ENCODE measurements around the gene RTN4R. TPM values are rescaled to one million over a fixed set of nuclear protein-coding genes. Genes with fewer than 3 reads are reported as not detected.

Gene RTN4R
- total and polyA plus RNA-seq, 2 of the 4 experiments (the other 2 are of a cell fraction) = 0.18 to 0.94 TPM

DNA sequence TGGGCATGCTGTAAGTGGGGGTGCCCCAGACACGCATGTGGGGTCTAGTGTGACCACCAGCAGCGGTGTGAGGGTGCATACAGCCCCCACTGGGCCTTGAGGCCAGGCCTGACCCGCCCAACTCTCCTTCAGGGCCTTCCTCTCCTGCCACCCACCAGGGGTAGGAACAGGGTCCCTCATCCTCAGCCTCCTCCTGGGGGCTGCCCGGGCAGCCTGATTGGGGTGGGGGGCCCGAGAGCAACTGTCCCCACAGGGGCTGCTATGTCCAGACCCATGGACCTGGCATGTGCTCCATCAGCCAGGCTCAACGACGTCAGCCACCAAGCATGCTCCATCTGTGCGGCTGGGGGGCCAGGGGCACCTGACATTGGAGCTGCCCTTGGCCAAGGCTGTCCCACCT lies 27.2 kb downstream of the RTN4R start:
- Histone ChIP-seq H3K56ac (ENCODE audit: extremely low read depth, insufficient read depth, low read length) (no peak overlapping the region), H4K5ac (ENCODE audit: low read depth, low read length) (no peak overlapping the region), H3K36me3 (ENCODE audit: control insufficient read depth, insufficient read depth, low read length) (no peaks in the 10 kb centered on the region), H4K20me1 (ENCODE audit: insufficient read depth, low read length) (no peaks in the 10 kb centered on the region), H2AK9ac (replicated peaks; ENCODE audit: low read depth, low read length, poor library complexity) (peak overlapping the region; percentile 28), H2BK15ac (ENCODE audit: low read depth, low read length) (no peak overlapping the region), H3K4me2 (ENCODE audit: low read depth, low read length) (no peak overlapping the region), H2BK120ac (ENCODE audit: low read depth, low read length) (no peak overlapping the region), H3K9me3 (ENCODE audit: control insufficient read depth, insufficient read depth, low read length) (no peaks in the 10 kb centered on the region), H2BK20ac (ENCODE audit: low read depth, low read length) (no peak overlapping the region), H3K9ac (ENCODE audit: low read depth, low read length) (no peak overlapping the region), H2AFZ (replicated peaks; ENCODE audit: low read length, poor library complexity) (no peak overlapping the region), H3K23ac (ENCODE audit: low read depth, low read length) (no peak overlapping the region), H3K27ac (ENCODE audit: insufficient read depth, low read length) (no peak overlapping the region), H4K91ac (ENCODE audit: insufficient read depth, low read depth, low read length) (no peak overlapping the region), H2BK5ac (ENCODE audit: low read depth, low read length, poor library complexity, severe bottlenecking) (no peak overlapping the region), H3K9me1 (ENCODE audit: insufficient read depth, low read length) (no peaks in the 10 kb centered on the region), H3K4ac (ENCODE audit: low read depth, low read length) (no peak overlapping the region), H3K79me1 (ENCODE audit: low read depth in 1 of 2, low read length in 2 of 2) (no peaks in the 10 kb centered on the region), H3K27me3 (ENCODE audit: control insufficient read depth, insufficient read depth, low read length) (peaks cover 3% of the 10 kb centered on the region; the same call in 1 of the 2 replicates), H3K4me3 (ENCODE audit: insufficient read depth, low read depth, low read length) (no peak overlapping the region), H4K8ac (ENCODE audit: low read depth in 2 of 2, low read length in 2 of 2) (no peak overlapping the region), H3K4me1 (ENCODE audit: control insufficient read depth, insufficient read depth, low read length) (peaks cover 5% of the 10 kb centered on the region), H3K18ac (ENCODE audit: low read depth, low read length) (no peak overlapping the region), H2AK5ac (ENCODE audit: low read depth, low read length) (no peak overlapping the region), H3K14ac (replicated peaks; ENCODE audit: low read depth, low read length) (no peak overlapping the region)
- no peak for ATAC-seq (ENCODE audit: low read depth)
- in situ Hi-C loops (cut with MboI; ENCODE audit: low sequenced_read_pairs) = no loop called here
- no CpG with 5 or more reads among the region's 8 CpGs for WGBS, 2 experiments (ENCODE audit: extremely low coverage in 2 of 2, insufficient read length in 1 of 2)
- dilution Hi-C loops (cut with HindIII; ENCODE audit: low sequenced_read_pairs, unreplicated experiment) = no loop called here
- ChIA-PET CTCF (no interaction called here), POLR2A (ENCODE audit: unreplicated experiment) (no interaction called here)
- BruUV-seq (replicated peaks) = no TSS peak
- TF ChIP-seq CEBPB (IDR thresholded peaks at IDR 0.05; ENCODE audit: low read depth, low read length) (no peak), MAFK (IDR thresholded peaks at IDR 0.05; ENCODE audit: low read depth, low read length) (no peak), RAD21 (IDR thresholded peaks at IDR 0.05; ENCODE audit: low read length) (no peak), FOS (IDR thresholded peaks at IDR 0.05; ENCODE audit: low read depth, low read length) (no peak), CHD1 (IDR thresholded peaks at IDR 0.05; ENCODE audit: low read depth, low read length) (no peak), POLR2A (IDR thresholded peaks at IDR 0.05; ENCODE audit: low read depth, low read length) (no peak), MXI1 (IDR thresholded peaks at IDR 0.05; ENCODE audit: borderline replicate concordance, low read depth, low read length) (no peak), RFX5 (IDR thresholded peaks at IDR 0.05; ENCODE audit: low read depth, low read length) (no peak)
- TF ChIP-seq, protein P1, sequence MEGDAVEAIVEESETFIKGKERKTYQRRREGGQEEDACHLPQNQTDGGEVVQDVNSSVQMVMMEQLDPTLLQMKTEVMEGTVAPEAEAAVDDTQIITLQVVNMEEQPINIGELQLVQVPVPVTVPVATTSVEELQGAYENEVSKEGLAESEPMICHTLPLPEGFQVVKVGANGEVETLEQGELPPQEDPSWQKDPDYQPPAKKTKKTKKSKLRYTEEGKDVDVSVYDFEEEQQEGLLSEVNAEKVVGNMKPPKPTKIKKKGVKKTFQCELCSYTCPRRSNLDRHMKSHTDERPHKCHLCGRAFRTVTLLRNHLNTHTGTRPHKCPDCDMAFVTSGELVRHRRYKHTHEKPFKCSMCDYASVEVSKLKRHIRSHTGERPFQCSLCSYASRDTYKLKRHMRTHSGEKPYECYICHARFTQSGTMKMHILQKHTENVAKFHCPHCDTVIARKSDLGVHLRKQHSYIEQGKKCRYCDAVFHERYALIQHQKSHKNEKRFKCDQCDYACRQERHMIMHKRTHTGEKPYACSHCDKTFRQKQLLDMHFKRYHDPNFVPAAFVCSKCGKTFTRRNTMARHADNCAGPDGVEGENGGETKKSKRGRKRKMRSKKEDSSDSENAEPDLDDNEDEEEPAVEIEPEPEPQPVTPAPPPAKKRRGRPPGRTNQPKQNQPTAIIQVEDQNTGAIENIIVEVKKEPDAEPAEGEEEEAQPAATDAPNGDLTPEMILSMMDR (conservative IDR thresholded peaks at IDR 0.05; ENCODE audit: low read depth, low read length) = no peak
- DNase-seq = no peak
- intact Hi-C loops (cut with micrococcal nuclease) = no loop called here

Measured in IMR-90 (cell line).